ENCODE measurements around the gene KCTD11. TPM values are rescaled to one million over a fixed set of nuclear protein-coding genes. Genes with fewer than 3 reads are reported as not detected.

The KCTD11 gene
- 10 to 100 TPM in 1 of 2 donors, 1 to 10 TPM in 1; 8.8 to 10.0 TPM for total RNA-seq
- long read RNA-seq, donor 1, partial matches to known transcripts = 0 of 5 reads
- long read RNA-seq, donor 1, other reads (novel, unspliced or antisense) = 0 of 5 reads
- long read RNA-seq, donor 2, transcript KCTD11-201 (1 exons, 2,783 nt) = major isoform, 18 of 19 reads
- long read RNA-seq, donor 2, partial matches to known transcripts = 0 of 19 reads
- long read RNA-seq, donor 2, other reads (novel, unspliced or antisense) = 0 of 19 reads

DNA sequence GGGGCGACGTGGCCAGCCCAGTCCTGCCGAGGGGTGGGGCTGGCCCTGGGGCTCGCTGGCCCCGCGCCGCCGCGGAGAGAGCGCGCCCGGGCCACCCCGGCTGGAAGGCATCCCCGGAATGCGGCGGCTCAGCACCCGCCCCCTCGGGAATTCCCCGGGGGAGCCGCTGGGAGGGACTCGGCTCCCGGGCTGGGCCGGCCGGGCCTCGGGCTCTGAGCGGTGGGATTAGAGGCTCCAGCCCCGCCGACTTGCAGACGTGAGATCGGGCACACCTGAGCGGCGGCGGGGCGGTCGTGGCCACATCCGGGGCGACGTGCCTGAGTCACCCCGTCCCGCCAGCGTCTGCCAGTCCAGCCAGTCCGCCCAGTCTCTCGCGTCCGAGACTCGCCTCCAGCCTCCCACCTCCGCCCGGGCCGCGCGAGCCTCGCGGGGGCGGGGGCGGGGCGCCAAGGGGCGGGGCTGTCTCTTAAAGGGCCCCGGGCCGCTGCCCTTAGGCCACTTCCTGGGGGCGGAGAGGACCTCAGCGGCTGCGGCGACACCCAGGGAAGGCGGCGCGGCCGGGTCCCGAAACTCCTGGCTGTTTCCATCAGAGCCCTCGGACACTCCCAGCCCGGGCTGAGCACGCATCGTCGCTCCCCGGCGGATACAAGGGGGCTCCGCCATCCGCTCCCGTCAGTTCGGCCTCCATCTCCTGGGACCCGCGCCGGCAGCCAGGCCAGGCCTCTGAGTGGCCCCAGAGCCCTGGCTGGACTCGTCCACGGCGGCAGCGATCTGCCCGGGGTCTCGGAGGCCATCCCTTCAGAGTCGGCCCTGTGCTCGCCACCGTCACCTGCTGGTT is at the start of gene KCTD11:
TSS of gene KCTD11 (plus strand) at position 498 of the 838 bp plus-strand sequence.
- intact Hi-C loops (cut with DNase I) = loop anchor here in 1 of 2 donors (10.0 kb wide), 2 partner anchors 83 to 213 kb away; partner anchors contain the start of genes FGF11, SENP3 and TMEM102

DNA sequence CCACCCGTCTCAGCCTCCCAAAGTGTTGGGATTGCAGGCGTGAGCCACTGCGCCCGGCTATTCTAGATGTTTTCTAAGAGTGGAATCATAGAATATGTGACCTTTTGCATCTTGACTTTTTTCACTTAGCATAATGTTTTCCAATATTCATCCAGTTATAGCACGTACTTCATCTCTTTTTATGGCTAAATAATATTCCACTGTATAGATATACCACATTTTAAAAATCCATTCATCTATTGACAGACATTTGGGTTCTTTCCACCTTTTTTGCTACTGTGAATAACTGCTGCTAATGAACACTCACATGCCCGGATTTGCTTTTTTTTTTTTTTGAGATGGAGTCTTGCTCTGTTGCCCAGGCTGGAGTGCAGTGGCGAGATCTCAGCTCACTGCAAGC is 47.8 kb upstream of the KCTD11 start:
- no peak for DNase-seq (ENCODE audit: low spot score)
- intact Hi-C loops (cut with DNase I) = no loop called here

More for the DNA sequence above, at the start of gene KCTD11:
- DNase-seq (ENCODE audit: low spot score) = peak; percentile 98

DNA sequence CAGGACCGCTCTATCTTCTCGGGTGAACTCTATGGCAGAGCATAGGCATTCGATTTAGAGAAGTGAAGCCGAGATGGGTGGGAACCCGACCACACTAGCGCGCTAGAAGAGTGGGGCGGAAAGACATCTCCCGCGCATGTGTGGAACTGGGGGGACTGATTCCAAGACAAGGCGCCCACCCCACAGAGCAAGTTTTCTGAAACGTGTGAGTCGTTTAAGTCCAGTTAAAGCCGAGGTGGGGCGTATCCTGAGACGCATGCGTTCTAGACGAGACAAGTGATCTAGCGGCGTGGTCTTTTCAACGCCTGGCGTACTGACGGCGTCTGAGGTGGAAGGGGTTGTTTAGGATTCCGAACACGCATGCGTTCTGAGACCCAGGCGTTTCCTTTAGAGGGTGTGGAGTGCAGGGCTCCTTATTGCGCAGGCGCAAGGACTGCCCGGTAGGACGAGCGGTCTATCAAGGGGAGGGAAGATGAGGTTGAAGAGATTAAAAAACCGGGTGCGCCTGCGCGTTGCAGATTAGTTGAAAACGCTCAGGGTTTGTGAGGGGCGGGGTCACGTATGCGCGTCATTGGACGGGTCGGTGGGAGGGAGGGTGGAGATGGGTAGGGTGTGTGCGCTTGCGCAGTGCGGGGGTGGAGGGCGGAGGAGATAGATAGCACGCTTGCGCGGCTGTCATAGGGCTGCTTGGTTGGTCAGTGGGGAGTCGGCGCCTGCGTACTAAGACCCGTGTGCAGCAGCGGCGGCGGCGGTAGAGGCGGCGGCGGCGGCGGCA is 44.9 kb upstream of the KCTD11 start, which contains the start of gene EIF5A:
TSS of gene EIF5A (plus strand) at position 718 of the 775 bp plus-strand sequence. CDS start 2,008 bp downstream, outside the sequence.
- intact Hi-C loops (cut with DNase I) = no loop called here
- DNase-seq (ENCODE audit: low spot score) = peak; percentile 100

DNA sequence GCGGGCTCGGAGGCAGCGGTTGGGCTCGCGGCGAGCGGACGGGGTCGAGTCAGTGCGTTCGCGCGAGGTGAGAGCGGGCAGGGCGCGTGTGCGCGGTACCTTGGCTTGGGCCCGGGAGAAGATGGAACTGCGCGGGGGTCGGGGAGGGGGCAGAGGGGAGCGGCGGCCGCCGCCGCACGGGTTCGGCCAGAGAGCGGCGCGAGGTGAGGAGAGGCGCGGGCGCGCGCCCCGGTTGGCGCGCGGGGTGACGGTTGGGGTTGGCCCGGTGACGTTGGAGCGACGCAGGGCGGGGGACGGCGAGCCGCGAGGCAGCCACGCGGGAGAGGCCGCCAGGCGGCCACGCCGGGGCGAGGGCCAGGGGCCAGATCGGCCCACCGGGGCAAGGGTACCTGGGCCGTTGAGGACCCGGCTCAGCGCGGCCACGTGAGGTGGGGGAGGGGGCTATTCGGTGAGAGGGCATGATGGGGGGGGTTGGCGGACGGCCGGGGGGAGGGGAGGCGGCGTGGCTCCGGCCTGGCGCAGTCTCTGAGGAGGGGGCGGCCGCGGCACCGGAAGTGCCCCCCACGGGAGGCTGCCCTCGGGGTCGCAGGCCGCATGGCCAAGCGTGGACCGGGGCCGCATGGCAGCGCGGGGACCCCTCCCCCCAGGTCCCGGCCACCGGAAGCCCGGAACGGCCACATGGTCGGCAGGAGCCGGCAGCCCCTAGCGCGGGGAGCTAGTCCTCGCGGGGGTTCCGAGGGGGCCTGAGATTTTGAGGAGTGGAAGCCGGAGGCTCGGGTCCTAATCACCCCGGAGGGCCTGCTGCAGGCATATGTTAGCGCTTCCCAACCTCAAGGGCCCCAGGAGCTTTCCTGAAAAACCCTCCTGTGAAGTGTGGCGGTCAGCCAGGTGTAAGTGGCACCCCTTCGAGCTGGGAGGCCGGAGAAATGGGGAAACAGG is 44.0 kb upstream of the KCTD11 start:
- DNase-seq (ENCODE audit: low spot score) = peak; percentile 92
- intact Hi-C loops (cut with DNase I) = no loop called here

DNA sequence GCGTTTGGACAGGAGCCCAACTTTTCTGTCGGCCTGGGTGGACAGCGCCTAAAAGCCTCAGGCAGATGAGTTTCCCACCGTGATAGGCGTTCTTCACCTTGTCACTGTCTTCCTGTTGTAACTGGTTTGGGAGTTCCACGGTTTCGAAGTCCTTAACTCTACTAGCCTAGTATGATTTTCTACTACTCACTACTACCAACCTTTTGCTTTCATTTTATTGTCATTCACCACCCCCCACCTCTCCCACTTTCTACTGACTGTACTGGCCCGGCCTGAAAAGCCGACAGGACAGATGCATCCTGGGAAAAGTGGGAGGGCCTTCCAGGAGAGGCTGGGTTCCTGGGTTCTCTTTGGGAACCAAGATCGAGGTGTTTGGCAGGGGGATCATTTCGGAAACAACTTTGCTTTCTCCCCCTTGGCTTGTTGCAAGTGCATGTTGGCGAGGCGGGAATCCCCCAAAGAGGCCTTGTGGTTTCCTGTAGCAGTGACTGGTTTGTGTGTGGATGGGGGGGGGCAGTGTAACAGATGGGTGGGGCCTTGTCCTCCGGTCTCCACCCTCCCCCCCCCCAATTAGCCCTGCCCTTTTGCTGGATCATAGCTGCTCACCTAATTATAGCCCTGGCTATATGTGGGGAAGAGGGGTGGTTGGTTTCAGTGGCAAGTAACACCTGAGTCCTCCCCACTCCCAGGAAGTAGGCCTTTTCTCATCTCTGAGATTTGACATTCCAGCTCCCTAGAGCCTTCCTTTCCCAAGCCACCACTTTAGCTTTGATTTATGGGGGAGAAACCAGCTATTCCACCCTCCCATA is 43.1 kb upstream of the KCTD11 start:
- no peak for DNase-seq (ENCODE audit: low spot score)
- intact Hi-C loops (cut with DNase I) = no loop called here

DNA sequence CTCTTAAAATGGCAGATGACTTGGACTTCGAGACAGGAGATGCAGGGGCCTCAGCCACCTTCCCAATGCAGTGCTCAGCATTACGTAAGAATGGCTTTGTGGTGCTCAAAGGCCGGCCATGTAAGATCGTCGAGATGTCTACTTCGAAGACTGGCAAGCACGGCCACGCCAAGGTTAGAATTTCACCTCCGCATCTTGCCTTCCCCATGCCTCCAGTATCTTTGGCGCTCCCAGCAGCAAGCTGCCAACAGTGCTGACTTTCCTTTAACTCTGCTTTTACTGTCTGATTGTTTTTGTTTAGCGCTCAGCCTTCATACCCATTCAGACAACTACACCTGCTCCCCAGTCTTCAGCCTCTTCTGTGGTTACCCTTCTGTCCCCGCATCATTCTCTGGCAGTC is 42.3 kb upstream of the KCTD11 start:
- intact Hi-C loops (cut with DNase I) = no loop called here
- DNase-seq (ENCODE audit: low spot score) = no peak

DNA sequence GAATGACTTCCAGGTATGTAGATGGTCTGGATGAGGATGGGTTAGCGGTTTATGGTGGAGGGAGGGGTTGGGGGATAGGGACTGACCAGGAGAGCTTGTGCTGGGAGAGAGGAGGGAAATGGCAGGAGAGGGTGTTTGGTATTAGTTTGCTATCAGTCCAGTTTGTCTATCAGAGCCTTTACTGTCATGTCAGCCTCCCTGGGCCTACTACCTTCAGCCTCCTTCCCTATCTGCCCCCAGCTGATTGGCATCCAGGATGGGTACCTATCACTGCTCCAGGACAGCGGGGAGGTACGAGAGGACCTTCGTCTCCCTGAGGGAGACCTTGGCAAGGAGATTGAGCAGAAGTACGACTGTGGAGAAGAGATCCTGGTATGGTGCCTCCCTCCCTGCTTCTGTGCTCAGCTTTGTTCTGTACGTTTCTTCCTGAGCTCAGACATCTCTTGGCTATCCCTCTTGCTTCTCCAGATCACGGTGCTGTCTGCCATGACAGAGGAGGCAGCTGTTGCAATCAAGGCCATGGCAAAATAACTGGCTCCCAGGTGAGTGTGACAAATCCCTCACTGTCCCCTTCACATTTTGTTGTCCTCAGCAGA is 40.8 kb upstream of the KCTD11 start:
- DNase-seq (ENCODE audit: low spot score) = no peak
- intact Hi-C loops (cut with DNase I) = no loop called here

DNA sequence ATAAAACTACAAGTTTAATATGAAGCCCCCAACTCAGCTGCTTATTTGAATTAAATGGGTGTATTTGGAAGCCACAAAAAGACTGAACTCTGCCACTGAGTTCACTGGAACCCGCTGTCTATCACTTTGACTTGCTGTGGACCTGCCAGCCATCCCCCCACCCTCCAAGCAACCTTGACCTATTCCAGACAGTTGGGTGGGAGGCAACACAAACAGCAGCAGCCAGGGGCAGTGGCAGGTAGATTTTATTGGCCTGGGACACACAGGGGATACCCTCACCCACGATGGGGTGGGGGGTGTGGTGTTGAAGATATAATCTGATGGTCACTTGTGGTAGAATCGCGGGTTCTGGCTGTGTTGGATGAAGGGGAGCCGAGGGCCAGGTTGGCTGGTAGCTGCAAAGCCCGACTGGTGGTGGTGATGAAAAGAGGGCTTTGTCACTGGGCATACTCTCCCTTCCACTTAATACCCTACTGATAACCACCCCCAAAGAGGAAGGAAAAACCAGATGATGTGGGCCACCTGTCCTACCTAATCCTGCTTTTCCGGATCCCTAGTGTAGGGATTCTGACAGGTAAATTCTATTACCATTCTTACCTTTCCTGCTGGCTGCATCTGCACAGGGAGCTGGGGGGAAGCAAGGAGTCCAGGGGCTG is 39.4 kb upstream of the KCTD11 start:
- intact Hi-C loops (cut with DNase I) = no loop called here
- no peak for DNase-seq (ENCODE audit: low spot score)

DNA sequence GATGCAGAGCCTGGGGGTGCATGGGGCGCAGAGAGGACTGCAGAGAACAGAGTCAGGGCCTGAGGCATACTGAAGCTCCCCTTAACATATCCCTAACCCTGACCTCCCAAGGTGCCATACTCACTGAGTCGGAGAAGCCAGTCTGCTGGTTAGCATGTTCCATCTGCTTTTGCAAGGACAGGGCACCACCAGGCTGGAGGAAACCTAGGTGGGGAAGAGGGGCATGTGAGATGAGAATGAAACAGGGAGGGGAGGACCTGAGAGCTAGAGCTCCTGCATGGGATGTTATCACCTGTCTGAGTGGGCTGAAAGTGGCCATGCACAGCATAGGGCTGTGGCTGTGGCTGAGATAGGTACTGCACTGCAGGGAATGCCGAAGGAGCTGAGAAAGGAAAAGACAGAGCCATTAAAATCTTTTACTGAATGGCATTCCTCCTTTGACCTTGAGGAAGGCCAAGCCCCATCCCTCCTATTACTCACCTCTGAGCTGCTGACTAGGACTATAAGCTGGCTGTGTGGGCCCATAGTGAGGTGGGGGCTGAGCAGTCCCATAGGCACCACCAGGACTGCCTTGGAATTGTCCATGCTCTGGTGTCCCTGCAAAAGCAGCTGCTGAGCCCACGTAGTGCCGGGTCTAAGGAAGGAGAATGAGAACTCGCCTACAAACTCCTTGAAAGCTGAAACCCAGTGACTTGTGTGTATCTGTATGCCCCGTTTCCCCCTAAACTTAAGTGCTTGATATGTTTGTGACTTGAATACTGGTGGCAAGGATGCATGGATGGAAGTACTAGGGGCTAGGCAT is 38.7 kb upstream of the KCTD11 start:
- intact Hi-C loops (cut with DNase I) = no loop called here
- no peak for DNase-seq (ENCODE audit: low spot score)

DNA sequence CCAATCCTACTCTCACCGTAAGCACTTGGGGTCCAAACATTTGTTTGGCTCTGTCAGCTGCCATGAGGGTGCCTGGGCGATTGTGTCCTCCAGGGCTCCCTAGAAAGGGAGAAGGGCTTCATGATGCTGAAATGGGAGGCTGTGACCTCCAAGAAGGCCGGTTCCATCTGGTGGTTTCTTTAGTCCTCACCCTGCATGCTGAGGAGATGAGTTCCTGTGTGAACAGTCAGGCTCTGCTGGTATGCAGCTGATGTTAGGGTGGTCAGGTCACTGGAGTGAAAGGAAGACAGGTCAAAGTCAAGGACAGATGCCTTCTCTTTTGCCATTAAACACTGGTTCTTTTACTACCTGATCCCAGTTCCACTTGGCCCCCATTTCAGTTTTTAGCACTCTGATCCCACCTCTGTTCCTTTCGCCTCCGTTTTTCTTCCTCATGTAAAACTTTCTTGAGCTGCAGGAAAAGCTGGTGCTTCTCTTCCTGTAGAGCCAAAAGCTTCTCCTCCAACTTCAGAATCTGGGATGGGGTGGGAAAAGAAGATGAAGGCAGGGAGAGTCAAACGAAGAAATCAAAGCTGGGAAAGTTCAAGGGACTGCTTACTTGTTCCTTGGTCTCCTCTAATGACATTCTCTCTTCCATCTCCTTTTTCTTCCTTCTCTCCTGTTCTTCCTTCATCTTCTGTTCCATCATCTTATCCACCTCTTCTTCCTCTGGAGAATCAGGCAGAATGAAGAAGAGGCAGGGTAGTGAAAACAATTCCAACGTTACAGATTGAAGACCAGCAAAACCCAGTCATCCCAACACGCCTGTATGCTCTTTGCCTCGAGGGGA is 37.9 kb upstream of the KCTD11 start:
- no peak for DNase-seq (ENCODE audit: low spot score)
- intact Hi-C loops (cut with DNase I) = no loop called here

DNA sequence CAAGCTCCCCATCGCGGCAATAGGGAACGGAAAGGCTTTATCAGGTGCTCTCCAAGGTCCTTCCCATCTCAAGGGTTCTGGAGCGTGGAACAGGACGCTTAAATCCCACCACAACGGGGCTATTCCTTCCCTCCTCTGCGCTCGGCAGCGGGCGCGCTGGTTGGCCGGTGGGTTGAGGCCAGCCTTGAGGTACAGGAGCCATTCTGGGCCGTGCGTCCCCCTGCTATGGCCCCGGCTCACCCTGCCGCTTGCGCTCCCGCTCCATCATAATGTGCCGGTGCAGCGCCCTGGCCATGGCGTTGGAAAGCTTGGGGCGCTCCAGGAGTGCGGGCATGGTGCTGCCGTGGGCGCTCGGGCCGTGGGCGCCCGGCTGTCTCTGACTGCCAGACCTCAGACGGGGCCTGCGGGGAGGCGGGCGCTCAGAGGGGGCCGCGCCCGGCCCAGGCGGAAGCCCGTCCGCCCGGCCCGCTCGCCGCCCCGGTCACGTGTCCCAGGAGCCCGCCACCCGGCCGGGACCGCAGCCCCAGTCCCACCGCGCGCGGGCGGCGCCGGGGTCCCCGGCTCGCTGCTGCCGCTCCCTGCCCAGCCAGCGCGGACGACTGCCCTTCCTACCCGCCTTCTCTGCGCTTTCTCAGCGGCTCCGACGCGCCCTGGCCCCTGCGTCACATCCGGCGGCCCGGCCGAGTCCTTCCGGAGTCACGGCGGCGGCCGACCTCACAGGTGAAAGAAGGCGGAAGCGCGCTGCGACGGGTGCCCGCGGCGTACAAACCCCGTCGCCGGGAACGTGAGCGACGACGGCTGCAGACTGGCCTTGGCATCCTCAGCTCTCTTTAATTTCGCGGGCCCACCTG is 37.0 kb upstream of the KCTD11 start, which contains the start of gene GPS2:
TSS of gene GPS2 (minus strand) at position 642 of the 851 bp plus-strand sequence. CDS start at position 334, 308 bp downstream.
- DNase-seq (ENCODE audit: low spot score) = peak; percentile 98
- intact Hi-C loops (cut with DNase I) = no loop called here

DNA sequence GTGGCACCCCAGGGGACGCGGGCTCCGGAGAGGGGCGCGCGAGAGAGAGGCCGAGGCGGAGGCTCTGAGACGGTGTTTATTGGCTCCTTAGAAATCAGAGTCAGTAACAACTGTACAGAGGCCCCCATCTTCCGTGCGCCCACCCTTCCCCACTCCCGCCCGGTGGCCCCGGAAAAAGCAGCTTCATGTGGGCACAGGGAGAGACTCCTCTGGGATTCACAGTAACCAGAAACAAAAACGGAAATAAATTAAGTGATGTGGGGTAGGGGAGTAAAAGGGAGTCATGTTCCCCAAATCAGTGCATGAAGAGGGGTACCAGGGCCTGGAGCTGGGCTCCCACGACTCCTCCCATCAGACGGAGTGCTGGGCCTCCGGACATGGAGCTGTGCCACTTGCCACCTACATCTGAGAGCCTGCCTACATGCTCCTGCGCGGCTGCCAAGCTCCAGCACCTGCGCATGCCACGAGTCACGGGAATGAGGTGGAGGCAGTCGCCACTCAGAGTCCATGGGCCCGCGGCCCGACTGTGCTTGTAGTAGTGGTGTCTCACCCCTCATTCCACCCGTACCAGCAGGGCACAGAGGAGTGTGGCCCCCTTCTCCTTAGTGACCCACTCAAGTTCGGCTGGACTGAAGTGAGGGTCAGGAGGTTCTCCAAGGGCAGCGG is 36.3 kb upstream of the KCTD11 start:
- intact Hi-C loops (cut with DNase I) = no loop called here
- no peak for DNase-seq (ENCODE audit: low spot score)

DNA sequence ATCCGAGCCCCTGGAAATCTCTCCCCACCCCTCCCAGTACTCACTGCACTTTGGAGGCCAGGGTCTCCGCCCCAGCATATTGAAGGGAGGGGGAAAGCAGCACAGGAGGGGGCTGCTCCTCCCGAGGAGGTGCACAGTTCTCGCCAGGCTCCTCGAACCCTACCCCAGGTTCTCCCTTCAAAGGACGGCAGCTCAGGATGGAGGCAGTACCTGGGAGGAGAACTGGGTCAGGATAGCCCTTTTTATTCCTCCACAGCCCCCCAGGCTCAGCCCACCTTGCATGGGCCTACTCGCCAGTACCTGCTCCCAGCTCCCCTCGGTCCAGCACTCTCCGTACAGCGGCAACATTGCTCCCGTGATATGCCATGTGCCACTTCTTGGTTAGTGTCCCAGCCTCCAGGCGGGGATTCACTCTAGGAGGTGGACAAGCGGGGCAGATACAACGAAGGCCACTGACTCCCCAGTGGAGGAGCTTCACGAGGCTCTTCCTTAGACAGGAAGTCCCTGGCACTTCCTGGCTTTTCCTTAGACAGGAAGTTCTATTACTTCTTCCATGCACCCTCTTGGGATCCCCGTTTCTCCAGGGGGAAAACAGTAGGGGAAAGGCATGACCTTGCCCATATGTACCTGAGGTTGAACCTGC is 34.7 kb upstream of the KCTD11 start:
- intact Hi-C loops (cut with DNase I) = no loop called here
- no peak for DNase-seq (ENCODE audit: low spot score)
